Breast epithelium (tissue), 4 donors: Measurements from ENCODE around the gene CDC45. TPM values are rescaled to one million over a fixed set of nuclear protein-coding genes. Genes with fewer than 3 reads are reported as not detected.

ENCODE experiments used
- DNase-seq, 2 donors: peaks; one replicate each; pipeline ENCODE4 v3.0.0-alpha.2; 2019; ENCODE audit warnings: low spot score in 2 of 2
- H3K27ac ChIP-seq, 2 donors: fragments of 200-600 bp; sonication (generic) in 1 of 2; one replicate each; pipeline ENCODE4 v1.5.1; 2016 to 2019; ENCODE audit warnings: mild to moderate bottlenecking in 1 of 2
- H3K27me3 ChIP-seq, 2 donors: fragments of 200-600 bp; sonication (generic) in 1 of 2; one replicate each; pipeline versions ENCODE4 v1.5.1 to v1.6.0; 2017 to 2019; ENCODE audit warnings: control low read depth in 1 of 2, mild to moderate bottlenecking in 1 of 2
- H3K36me3 ChIP-seq: fragments of 200-600 bp; one replicate; pipeline ENCODE4 v1.5.1; 2019
- H3K4me1 ChIP-seq, 2 donors: fragments of 200-600 bp; sonication (generic); one replicate each; pipeline ENCODE4 v1.5.1; 2016 to 2019; ENCODE audit warnings: control low read depth in 1 of 2
- H3K4me3 ChIP-seq, 3 donors: fragments of 200-600 bp; sonication (generic); 1 replicate in 2 of 3; 2 replicates in 1 of 3; pipeline ENCODE4 v1.5.1; 2016 to 2019; ENCODE audit warnings: mild to moderate bottlenecking in 3 of 3, moderate library complexity in 2 of 3
- H3K9me3 ChIP-seq, 2 donors: fragments of 200-600 bp; sonication (generic) in 1 of 2; one replicate each; pipeline ENCODE4 v1.5.1; 2016 to 2019; ENCODE audit warnings: control low read depth in 1 of 2
- POLR2A ChIP-seq: fragments of 450-650 bp; IDR thresholded peaks from one replicate; pipeline ENCODE4 v1.6.1; 2016; ENCODE audit warnings: antibody characterized with exemption, mild to moderate bottlenecking, moderate library complexity
- POLR2AphosphoS5 ChIP-seq, 3 donors: sonication (generic); formaldehyde crosslinking; IDR thresholded peaks; one replicate each; pipeline ENCODE4 v1.6.1; 2017; ENCODE audit warnings: antibody characterized with exemption in 3 of 3
- intact Hi-C: fragments of 100-400 bp; cut with DNase I; formaldehyde crosslinking; loops from one replicate; pipeline ENCODE4 v1.15.1; 2023; ENCODE audit warnings: low total_unique reads
- total RNA-seq, 3 donors: library from RNA; depleted of rRNA; stranded (reverse); fragments of >200 nt; gene quantifications; one replicate each; pipeline ENCODE4 v1.1.0, GENCODE V29; 2016
- TF ChIP-seq, protein P1 (sequence below), 3 donors: fragments of 450-650 bp; IDR thresholded peaks; one replicate each; pipeline ENCODE4 v1.5.1; 2016 to 2017; ENCODE audit warnings: antibody characterized with exemption in 3 of 3, mild to moderate bottlenecking in 3 of 3, moderate library complexity in 3 of 3

The CDC45 gene
- total RNA-seq, 3 donors from 2014 or later, result 0.48 TPM; not detected in 2

GRCh38 chr22:19569976-19570375 lies 90.3 kb downstream of the CDC45 start:
- no peak for TF ChIP-seq POLR2A
- TF ChIP-seq POLR2AphosphoS5 (IDR thresholded peaks at IDR 0.05), result no peak
- TF ChIP-seq, protein P1, sequence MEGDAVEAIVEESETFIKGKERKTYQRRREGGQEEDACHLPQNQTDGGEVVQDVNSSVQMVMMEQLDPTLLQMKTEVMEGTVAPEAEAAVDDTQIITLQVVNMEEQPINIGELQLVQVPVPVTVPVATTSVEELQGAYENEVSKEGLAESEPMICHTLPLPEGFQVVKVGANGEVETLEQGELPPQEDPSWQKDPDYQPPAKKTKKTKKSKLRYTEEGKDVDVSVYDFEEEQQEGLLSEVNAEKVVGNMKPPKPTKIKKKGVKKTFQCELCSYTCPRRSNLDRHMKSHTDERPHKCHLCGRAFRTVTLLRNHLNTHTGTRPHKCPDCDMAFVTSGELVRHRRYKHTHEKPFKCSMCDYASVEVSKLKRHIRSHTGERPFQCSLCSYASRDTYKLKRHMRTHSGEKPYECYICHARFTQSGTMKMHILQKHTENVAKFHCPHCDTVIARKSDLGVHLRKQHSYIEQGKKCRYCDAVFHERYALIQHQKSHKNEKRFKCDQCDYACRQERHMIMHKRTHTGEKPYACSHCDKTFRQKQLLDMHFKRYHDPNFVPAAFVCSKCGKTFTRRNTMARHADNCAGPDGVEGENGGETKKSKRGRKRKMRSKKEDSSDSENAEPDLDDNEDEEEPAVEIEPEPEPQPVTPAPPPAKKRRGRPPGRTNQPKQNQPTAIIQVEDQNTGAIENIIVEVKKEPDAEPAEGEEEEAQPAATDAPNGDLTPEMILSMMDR (IDR thresholded peaks at IDR 0.05), result no peak
- no peak overlapping the region for H3K27ac ChIP-seq
- H3K4me3 ChIP-seq, result no peak overlapping the region
- H3K9me3 ChIP-seq, result no peaks in the 10 kb centered on the region
- H3K27me3 ChIP-seq, result peaks cover 0 to 7% of the 10 kb centered on the region in 2 donors
- H3K4me1 ChIP-seq, result no peaks in the 10 kb centered on the region
- intact Hi-C loops, result loop anchor here (10.0 kb wide), 1 partner anchor 45 kb away; the partner anchor contains the start of gene CLDN5
- H3K36me3 ChIP-seq, result no peaks in the 10 kb centered on the region
- no peak for DNase-seq

Other genes with a start within 250 kb of the CDC45 start
- gene CLTCL1, start 188.2 kb upstream of the CDC45 start, total RNA-seq, result 10 to 100 TPM in 1 of 3 donors, 1 to 10 TPM in 2; 2.8 to 27.0 (median 8.2) TPM
- 10 to 100 TPM; 13.5 to 22.9 (median 18.4) TPM for gene HIRA, start 48.2 kb upstream of the CDC45 start, total RNA-seq
- 10 to 100 TPM; 25.3 to 36.0 (median 31.8) TPM for gene MRPL40, start 47.4 kb upstream of the CDC45 start, total RNA-seq
- gene C22orf39, start 32.2 kb upstream of the CDC45 start, total RNA-seq, result 100 to 1,000 TPM in 1 of 3 donors, 10 to 100 TPM in 2; 46.7 to 111 (median 54.4) TPM
- 10 to 100 TPM; 30.8 to 51.0 (median 31.8) TPM for gene UFD1, start 727 bp upstream of the CDC45 start, total RNA-seq
- gene CLDN5, start 44.5 kb downstream of the CDC45 start, total RNA-seq, result 100 to 1,000 TPM in 1 of 3 donors, 10 to 100 TPM in 2; 65.0 to 301 (median 65.1) TPM
- gene SEPTIN5, start 234.6 kb downstream of the CDC45 start, total RNA-seq, result 10 to 100 TPM in 2 of 3 donors, 1 to 10 TPM in 1; 5.4 to 33.8 (median 18.4) TPM
- gene GP1BB, start 243.6 kb downstream of the CDC45 start, total RNA-seq, result 1 to 10 TPM; 1.3 to 6.2 (median 2.9) TPM